GM21447 (cell line): ENCODE data around the gene C1GALT1C1.
"Not testable (repeated sequence)": the region's sequence is repeated elsewhere in the genome, so short reads cannot be mapped to it uniquely, and the experiment has no call there.

Experiments used
- ATAC-seq: cut with Tn5 transposase; IDR thresholded peaks from one replicate; pipeline ENCODE4 v1.9.1; 2021; ENCODE audit not compliant: unreplicated experiment

The C1GALT1C1 gene

DNA sequence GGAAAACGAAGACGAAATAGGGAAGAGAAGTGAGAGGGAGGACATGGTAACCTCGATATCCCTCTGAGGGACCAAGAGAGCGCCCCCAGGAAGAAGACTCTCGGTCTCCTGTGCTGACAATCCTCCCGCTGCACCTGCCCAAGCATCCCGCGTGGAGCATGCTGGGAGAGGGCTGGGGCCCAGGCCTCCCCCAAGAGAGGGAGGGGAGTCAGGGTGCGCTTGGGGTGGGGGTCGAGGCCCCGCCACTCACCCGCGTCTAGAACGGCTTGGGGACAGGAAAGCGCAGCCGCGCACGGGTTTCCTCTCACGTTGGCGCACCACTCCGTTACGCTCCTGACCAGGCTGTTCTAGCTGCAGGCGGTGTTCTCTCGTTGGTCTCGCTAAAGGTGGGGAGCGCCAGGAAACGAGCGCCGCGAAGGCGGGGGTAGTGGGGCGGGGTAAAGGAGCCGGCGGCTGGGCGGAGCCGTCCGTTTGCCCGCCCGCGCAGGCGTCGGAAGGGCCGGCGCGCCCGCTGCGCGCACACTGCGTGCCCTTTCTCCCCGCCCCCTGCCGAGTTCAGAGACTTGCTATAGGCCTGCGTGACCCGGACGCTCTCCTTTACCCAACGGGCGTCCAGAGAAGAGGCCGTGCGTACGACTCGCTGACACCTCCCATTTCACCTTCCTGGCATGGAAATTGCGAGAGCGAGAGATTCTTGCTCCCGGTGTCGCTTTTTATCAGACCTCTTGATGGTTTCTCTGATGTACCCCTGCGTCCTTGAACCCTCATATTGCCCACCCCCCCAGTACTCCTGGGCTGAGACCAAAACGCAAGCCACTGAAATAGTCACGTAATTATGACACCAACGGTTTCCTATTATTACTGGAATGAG lies at the start of gene C1GALT1C1:
Gene C1GALT1C1 (minus strand): TSS at position 388 of the 871 bp plus-strand sequence. CDS start 2,888 bp downstream, outside the sequence.
- peak; percentile 95 for ATAC-seq

DNA sequence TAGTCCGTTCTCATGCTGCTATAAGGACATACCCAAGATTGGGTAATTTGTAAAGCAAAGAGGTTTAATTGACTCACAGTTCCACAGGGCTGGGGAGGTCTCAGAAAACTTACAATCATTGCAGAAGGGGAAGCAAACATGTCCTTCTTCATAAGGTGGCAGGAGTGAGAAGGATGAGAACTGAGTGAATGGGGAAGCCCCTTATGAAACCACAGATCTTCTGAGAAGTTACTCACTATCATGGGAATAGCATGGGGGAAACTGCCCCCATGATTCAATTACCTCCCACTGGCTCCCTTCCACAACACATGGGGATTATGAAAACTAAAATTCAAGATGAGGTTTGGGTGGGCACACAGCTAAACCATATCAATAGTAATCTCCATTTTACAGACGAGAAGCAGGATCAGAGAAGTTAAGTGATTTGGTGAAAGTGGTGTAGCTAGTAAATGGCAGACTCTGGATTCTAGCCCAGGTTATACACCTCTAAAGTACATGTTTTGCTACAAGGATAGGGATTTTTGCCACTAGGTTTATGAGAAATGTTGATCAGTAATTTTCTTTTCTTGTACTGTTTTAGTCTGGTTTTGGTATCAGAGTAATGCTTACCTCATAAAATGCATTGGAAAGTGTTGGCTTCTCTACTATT lies 47.3 kb upstream of the C1GALT1C1 start:
- no peak for ATAC-seq

DNA sequence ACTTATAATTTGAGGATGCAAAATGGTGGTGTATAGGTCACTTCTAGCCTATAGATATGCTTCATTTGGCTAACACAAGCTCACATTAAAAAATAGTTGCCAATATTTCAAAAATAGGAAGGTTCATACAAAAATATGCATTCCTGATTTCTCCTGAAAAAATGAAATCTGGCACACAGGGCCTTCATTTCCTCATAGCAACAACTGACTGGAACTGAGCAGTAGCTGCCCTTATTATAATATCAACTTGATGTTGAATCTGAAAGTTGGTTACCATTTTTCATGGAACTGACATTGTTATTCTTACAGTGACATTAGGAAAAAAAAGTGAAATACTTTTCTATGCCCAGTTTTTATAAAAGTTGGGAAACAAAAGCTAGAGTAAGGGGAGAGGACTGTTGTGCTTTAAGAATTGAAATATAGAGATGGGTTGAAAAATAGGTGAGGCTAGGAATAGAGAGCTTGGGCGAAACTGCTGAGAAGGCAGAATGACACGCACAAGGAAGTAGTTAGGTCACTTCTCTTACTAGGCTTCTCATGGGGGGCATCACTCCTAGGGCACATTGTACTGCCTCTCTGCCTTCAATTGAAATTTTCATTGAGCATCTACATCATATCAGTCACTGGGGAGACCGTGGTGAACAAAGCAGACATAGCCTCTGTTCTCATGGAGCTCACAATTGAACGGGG lies 43.1 kb upstream of the C1GALT1C1 start:
- ATAC-seq, result no peak

DNA sequence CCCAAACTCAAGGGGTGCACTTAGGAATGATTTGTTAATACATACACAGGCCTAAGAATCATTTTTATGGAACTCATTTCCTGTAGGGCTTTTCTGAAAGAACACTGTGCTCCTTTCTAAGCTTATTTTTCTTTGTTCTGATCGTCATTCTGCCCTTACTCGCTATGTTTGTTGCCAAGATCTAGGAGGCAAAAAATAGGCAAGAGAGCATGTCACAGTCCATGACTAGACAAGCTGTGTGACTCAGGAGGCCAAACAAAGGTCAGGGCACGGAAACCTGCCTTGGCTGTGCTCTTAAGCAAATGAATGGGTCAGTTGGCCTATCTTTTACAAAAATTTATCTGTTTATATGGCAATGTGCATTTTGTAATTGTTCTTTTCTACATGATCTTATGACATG lies 42.5 kb upstream of the C1GALT1C1 start:
- no peak for ATAC-seq

DNA sequence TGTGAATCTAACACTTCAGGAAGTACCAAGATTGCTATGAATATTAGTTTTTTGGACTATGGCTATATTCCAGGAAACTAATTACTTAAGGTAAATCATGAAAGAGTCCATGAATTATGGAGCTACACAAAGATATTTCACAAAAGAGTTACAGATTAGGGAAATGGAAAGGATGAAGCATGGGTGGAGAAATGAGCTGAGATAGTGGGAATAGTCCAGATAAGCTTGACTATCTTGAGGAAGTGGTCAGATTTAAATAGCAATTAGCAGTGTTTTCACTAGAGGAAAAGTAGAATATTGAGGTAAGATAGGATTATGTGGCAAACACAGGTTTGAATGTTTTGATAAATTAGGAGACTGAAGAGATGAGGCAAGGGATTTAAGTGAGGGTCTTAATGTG lies 42.1 kb upstream of the C1GALT1C1 start:
- ATAC-seq, result no peak

DNA sequence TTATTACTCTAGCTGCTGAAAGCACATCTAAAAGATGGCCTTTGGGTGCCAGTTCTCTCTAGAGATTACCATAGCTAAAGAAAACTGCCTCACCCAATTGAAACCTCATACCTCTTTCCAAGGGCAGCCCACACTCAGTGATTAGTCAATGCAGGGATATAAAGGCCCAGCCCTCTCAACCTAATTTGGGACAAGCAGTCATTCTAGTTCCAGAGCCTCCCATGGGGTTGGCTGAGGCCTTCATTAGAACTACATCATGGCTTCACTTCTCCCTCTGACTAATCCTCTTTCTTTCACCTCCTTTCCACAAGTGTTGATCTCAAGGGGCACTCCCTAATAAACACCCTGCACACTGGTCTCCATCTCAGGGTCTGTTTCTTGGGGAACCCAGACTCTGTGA lies 38.5 kb upstream of the C1GALT1C1 start:
- no peak for ATAC-seq

DNA sequence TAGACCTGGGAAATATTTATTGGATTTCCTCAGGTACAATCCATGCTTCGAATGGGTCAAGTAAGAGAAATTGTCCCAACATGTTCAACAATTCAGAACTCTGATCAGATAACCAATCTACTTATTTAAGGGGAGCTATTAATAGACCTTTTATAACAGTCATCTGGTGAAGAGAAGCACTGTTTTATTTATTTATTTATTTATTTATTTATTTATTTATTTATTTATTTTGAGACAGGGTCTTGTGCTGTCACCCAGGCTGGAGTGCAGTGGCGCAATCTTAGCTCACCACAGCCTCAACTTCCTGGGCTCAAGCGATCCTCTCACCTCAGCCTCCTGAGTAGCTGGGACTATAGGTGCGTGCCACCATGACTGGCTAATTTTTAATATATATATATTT lies 34.7 kb upstream of the C1GALT1C1 start:
- not testable (repeated sequence) for ATAC-seq

DNA sequence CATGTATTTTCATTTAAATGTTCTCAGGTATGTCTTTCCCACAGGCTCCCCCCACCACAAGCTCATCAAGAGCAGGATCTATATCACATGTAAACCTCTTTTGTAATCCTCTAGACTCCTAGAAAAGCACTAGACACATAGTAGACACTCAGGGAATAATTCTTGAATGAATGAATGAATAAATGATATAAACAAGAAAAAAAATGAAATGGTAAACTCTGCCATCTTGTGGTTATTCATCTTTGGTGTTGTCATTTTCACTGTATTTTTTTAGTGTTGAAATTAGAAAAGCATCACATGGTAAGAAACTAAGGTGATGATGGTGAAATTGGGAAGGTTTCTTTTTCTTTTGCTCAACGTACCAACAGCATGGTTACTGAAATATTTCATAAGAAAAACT lies 34.2 kb upstream of the C1GALT1C1 start:
- ATAC-seq, result no peak

DNA sequence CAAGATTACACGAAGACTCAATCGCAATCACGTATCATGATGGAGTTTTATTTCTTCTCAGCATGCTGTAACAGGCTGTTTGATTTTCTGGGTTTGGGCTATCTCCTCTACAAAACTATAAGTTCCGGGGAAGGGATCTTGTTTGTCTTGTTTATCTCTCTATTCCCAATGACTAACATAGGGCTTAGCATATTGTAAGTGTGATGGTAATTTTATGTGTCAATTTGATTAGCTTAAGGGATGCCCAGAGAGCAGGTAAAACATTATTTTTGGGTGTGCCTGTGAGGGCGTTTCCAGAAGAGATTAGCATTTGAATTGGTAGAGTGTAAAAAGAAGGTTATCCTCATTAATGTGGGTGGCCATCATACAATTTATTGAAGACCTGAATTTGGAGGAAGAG lies 32.8 kb upstream of the C1GALT1C1 start:
- ATAC-seq, result no peak

DNA sequence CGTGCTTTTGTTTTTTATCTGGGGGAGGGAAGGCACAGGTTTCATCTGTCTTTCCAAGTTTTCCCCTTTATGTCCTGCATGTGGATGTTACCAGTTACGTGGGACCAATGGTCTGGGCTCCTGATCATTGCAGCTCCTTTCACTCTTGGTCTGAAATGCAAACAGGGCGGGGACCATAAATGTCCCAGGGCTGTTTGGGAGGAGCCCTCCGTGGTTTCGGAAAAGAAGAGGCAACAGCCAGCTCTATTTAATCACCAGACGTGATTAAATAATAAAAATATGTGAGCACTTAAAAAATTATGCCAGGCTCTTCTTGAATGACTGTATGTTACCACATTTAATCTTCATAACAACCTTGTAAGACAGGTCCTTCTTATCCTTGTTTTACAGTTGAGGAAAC lies 30.8 kb upstream of the C1GALT1C1 start:
- ATAC-seq, result no peak

DNA sequence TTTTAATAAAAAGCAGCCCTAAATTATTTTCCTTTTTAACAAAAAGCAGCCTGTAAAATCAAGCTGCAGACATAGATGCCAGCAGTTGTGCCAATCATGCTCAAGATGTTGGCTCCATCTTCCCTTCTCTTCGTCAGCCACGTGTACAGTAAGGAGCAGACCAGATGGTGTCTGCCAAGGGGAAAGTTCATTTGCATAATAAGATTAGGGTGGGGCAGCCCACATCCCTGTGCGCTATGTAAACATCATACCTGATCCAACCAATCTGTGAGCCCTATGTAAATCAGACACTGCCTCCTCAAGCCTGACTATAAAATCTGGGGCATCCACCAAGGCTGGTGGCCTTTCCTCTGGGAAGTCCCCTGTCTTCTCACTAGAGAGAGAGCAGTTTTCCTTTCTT lies 23.1 kb upstream of the C1GALT1C1 start:
- ATAC-seq, result no peak

DNA sequence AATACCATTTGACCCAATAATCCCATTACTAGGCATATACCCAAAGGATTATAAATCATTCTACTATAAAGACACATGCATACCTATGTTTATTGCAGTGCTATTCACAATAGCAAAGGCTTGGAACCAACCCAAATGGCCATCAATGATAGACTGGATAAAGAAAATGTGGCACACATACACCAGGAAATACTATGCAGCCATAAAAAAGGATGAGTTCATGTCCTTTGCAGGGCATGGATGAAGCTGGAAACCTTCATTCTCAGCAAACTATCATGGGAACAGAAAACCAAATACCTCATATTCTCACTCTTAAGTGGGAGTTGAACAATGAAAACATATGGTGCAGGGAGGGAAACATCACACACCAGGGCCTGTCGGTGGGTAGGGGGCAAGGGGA lies 22.4 kb upstream of the C1GALT1C1 start:
- ATAC-seq, result not testable (repeated sequence)

DNA sequence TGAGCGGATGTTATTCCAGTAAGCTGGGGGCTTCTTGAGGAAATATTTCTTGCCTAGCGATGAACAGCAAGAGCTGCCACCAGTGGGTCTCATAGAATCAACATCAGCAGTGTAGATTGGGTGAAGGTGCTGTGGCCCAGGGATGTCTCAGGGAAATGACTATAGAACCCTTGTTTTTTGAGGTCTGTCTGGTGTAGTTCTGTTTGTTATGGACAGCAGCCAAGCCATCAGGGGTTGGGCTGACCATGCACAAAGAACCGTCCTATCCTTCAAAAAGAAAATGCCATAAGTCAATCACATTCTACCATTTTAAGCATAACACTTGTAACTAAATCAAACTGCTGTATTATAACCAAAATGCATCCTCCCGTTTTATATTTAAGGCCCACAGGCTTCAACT lies 17.3 kb upstream of the C1GALT1C1 start:
- ATAC-seq, result no peak

DNA sequence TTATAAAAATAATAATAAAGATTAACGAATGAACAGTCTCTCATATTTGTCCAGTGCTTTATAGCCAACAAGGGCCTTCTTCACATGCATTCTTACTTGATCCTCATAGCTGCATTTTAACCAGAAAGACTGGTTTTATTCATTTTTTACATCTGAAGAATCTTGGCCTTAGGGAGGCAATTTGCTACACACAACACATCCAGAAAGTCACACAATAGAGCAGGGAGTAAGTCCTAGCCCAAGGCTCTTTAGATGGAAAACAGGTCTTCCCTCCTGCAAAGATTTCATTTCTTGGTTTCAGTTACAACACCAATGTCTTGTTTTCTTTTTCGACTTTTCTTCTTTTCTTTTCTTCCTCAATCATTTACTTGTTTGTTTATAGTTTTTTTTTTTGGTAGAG lies 13.0 kb upstream of the C1GALT1C1 start:
- ATAC-seq, result no peak

DNA sequence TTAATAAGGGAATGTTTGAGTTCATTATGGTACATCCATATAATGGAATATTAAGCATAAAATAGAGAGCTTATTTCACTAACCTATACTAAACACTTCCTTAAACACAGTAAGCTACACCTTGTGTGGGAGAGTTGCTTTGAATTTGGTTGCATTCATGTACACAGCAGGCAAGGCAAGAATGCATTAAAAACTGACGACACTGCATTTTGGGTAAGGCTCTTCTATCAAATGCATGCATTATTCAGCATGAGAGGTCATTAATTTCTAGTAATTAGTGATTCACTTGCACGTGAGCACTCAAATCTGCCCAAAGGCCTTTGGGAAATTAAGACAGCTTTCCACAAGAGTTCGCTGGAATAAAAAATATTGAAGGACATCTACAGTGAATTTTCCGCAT lies 8.8 kb upstream of the C1GALT1C1 start:
- no peak for ATAC-seq

DNA sequence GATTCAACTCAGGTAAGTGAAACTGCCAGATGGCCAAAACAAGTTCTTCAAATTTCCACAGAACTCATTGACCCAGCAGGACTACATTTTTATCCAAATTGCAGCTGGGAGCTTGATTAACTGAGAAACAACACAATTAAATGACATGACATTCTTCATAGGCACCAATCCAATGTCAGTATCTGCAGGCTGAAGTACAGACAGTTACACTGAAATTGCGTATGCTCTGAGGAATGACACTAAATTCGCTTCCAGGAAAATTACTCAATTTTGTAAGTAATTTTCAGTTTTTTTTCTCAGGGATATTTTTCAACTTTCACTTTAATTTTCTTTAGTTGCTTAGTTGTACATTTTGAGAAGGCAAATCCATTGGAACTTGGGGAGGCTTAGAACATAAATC lies 4.5 kb downstream of the C1GALT1C1 start:
- ATAC-seq, result no peak

DNA sequence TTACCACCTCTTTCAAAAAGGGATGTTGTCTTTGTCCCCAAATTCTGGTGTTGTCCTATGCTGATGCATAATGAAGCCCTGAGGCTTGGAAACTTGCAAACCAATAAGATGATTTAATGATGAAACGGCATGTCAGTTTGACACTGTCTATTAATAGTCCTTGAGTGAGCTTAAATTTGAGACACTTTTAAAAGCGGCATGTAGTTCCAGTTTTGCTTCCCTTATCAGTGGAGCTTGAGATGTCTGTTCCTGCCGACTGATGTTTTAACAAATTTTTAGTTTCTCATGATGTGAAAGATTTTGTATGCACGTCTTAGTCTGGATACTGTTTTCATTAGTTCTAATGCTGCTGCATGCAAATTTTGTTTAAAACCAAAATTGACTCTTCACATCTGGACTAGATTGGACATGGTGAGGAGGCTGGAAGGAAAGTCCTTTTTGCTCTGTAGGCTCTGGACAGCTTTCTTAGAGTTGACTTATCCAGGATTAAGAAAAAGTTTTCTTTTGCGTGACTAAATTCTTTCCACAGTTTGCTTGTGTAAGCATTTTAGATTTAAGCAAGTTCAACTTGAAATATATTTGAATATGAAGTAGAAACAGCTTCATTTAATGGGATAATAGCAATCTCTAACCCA lies 11.7 kb downstream of the C1GALT1C1 start:
- no peak for ATAC-seq

DNA sequence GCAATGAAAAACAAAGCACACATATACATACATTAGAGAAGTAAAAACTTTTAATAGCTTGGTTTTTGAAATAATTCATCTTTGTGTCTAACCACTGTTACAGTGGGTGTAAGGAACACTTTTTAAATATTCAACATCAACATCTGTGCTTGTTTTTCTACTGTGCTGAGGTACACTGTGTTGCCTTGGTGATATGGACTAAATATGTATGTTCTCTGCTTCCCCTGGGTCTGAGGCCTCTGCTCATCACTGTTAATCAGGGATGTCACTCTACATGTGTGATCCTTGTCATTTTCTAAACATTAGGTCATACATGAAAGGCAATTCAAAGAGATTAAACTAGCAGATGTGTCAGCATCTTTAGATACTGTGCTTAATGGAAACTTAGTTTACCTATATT lies 15.0 kb downstream of the C1GALT1C1 start:
- no peak for ATAC-seq

DNA sequence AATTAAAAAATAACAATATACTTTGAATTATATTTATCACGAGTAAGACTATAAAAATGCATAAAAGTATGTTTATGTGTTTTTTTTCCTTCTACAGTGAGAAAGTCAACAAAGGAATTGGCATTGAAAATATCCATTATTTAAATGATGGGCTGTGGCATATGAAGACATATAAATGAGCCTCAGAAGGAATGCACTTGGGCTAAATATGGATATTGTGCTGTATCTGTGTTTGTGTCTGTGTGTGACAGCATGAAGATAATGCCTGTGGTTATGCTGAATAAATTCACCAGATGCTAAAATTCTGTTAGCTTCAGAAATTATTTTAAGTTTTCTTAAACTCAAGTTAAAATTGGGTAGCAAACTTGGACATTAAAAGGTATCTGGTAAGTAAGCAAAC lies 17.8 kb downstream of the C1GALT1C1 start:
- ATAC-seq, result no peak

DNA sequence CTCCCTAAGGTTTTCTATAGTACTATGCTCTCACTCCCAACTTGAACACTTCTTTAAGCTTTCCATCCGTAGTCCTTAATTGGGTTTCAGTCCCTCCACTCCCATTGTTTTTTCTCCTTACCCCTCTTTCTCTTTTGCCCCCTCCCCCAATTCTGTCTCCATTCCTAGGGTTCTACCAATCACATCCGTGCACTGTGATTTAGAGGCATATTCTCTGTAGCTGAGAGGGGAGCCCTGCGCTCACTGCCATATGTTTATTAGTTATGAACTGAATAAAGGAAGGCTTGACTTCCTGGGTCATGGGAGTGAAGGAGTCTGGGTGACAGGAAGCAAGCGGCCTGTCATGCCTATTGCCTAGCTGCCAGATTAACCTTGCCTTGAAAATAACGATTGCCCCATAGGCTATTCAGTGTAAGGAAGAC lies 25.5 kb downstream of the C1GALT1C1 start:
- ATAC-seq, result peak; percentile 71

DNA sequence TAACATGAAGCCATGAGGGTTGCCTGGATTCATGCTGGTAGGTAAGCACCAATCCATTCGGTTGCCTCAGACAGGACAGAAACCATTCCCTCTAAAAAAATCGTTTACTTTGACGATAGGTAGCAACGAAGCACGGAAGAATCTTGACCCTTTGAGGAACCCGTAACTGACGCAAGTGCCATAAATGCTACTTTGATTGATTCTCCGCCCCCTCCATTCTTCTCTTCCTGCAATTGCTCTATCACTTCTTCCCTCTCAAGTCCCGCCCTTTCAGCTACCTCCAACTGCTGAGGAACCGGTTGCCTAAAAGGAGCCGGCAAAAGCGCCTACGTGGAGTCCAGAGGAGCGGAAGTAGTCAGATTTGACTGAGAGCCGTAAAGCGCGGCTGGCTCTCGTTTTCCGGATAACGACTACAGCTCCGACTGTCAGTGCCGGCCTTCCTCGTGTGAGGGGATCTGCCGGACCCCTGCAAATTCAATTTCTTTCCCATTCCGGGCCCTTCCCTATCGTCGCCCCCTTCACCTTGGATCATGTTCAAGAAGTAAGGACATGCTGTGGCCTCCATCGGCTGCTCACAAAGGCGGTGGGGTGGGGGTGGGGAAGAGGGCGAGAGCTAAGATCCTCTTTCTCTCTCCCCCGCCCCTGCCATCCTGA lies 26.0 kb downstream of the C1GALT1C1 start, which contains the start of gene MCTS1:
Gene MCTS1 (plus strand): TSS at position 395 of the 654 bp plus-strand sequence. CDS start 136 bp downstream, at position 531.
- ATAC-seq, result peak; percentile 90
